GM21360 (cell line): ENCODE results near the gene SCD5.

ENCODE experiments used
- ATAC-seq: cut with Tn5 transposase; IDR thresholded peaks from one replicate; pipeline ENCODE4 v1.9.1; 2021; ENCODE audit warnings: mild to moderate bottlenecking, moderate library complexity; ENCODE audit not compliant: unreplicated experiment

The SCD5 gene

DNA sequence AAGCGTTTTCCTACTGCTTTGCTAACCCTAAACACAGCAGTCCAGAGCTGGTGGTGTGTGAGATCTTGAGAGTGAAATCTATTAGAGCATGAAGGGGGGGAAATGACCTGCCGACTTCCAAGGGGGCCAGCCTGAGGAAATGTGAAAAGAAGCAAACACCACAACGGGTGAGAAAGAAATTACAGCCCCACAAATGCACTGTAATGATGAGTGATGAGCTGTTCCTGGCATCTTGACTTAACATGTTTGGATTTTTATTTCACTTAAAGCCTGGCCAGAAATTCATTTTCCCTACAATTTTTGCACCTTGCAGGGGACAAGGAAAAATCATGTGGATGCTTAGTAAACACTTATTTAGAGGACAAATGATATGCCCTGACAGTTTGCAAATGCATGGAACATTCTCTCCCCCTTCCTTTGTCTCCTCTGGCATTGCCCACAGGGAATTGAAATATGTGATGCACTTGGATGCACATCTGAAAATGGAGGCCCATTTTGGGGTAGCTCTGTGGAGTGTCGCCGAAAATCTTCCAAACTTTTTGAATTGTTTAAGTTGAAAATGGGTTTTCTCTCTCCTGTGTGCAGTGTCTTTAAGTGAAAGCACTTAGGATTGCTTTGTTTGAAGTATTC, 152.5 kb downstream of the SCD5 start:
- no peak for ATAC-seq

DNA sequence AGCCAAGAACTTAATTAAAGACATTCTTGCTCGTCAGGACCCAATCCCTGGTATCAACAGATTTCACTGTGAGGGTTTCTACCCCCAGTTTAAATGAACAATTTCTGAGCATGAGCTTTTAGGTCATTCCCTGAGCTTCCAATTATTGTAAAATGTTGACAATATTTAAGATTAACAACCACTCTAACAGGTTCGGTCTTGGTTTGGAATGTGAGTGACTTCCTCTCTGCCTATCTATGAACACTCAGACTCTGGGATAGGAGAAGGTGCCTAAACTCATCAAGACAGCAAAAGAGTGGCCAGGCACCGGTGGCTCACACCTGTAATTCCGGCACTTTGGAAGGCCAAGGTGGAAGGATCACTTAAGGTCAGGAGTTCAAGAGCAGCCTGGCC, 153.9 kb downstream of the SCD5 start:
- ATAC-seq = no peak

DNA sequence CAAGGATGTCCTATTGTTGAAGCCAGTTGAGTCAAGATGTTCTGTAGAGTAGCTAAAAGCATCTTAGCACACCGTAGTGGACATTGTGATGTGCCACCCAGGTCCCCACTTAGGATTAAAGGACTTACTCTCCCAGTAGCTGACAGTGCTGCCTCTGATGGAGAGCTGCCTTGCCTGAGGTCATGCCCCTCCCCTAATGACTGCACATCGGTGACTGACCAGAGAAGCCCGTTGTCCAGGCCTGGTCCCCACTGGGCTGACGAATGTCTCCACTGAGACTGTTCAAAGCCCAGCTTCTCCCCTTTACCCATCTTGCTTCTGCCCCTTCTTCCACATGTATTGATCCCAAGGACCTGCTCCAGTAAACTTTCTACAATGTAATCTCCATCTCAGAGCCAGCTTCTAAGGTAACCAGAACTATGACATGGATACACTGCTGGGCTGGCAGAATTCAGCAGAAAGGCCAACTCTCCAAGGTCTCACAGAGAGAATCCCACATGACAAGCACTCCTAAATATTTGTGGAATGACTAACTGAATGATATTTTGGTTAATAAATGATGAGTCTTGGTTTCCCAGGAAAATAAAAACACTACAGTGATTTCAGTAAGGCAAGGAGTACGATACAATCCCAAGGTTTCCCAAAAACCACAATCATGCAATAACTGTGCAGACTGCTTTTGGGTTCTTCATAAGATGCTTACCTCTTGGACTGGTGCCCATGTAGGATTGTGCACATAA, 154.4 kb downstream of the SCD5 start:
- ATAC-seq = no peak

DNA sequence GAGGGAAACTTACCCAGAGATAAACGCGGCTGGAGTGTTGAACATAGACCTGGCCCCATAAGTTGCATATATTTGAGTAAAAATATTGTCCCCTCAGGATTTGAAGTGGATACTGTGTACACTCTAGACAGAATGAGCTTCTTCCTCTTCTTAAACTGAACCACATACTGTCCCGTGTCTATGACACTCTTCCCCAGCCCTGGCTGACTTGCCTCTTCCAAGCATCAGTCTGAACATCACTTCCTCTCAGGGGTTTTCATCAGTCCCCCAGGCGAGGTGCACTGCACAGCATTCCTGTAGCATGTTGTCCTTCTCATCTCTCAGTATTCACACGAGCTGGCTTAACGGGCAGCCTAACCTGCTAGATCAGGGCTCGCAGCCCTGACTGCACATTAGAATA, 156.3 kb downstream of the SCD5 start:
- no peak for ATAC-seq

DNA sequence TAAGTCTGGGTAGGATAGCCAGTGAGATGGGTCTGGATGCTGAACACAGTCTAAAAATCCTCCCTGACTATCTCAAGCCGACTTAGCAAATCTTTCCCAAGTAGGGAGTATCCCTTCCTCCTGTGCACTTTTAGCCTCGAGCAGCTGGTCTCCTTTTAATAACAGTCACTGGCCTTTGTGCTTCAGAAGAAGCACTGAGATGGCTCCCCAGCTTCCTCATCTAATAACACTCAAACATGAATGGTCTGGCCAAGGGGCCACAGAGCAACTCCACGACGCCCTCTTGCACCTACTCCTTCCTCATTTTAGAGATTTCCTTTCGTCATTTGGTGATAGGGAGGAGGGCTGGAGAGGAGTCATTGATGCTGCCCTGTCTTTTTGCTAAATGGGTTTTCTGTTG, 158.1 kb downstream of the SCD5 start:
- ATAC-seq = no peak

DNA sequence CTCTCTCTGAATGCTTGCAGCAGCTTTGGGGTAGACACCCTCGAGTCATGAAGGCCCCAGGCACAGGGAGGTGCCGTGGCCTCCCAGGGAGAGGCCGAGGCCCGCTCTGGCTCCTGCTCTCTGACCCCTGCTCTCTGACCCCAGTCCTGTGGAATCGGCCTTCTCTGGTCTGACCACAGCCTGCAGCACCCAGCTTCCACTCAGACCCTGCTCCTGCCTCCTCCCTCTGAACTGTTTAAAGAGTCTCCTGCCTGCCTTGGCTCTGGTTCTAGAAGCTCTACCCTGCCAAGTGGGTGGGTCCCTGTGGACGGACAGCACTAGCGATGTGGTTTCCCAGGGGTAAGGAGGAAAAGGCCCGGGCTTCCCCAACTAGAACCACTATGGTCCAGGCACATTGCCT, 158.6 kb downstream of the SCD5 start:
- no peak for ATAC-seq

DNA sequence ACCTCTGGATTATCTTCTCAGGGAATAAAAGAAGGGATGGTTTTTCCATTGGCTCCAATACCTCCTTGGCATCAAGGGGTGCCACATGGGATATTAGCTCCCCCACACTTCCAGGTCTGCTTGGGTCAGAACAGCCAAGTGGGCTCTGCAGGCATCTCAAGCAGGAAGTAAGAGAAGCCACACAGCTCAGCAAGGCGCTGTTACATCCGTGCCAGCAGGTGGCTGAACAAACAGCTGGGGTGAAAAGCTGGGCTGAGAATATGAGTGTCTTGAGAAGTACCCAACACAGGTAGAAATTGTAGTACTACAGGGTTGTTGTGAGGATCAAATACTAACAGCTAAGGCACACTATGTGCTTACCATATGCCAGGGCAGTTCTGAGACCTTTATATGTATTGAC, 160.1 kb downstream of the SCD5 start:
- ATAC-seq = no peak

DNA sequence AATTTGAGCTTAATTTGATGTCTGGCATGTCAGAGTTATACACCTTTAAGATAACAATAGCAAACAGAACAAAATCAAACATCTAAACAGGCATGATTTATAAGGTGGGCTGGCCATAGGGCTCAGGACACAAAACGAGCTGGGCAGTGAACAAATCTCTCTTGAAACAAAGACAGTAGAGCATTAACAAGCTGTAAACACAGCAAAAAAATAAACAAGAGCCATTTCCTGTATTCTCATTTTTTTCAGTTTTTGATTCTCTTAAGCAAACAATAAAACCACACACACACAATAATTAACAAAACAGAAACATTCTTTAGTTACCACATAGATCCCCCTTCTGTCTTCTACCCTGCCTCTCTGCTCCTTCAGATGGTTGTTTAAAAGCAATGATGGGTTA, 168.5 kb downstream of the SCD5 start:
- no peak for ATAC-seq

DNA sequence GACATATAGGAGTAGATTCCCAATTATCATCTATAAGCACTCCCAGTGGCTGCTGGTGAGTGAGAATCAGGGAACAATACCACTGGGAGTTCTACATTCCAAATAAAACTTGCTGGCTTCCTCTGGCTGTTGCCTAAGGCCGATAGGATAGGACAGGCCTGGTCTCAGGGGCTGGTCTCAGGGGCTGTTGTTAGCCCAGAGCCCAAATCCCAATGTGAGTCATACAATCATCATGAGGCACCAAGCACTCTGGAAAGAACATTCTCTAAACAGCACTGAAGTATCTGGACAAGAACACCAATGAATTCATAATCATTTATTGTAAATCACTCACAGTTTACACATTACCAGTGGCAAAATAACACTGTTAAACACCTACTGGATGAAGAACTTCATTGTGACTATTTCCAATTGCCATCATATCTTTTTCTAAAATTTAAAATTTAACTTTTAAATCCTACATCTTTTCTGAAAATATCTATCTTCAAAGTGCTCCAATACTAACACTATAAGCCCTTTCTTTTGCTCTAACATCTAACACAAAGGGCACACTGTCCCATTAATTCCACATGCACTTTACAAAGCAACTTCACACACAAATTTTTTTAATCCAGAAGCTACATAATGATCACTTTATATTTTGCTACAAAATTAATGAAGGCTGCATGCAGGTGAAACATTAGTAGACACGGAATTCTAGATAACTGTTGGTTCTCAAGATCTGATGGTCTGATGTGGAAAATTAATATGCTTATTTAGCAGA, 169.2 kb downstream of the SCD5 start:
- ATAC-seq = no peak

DNA sequence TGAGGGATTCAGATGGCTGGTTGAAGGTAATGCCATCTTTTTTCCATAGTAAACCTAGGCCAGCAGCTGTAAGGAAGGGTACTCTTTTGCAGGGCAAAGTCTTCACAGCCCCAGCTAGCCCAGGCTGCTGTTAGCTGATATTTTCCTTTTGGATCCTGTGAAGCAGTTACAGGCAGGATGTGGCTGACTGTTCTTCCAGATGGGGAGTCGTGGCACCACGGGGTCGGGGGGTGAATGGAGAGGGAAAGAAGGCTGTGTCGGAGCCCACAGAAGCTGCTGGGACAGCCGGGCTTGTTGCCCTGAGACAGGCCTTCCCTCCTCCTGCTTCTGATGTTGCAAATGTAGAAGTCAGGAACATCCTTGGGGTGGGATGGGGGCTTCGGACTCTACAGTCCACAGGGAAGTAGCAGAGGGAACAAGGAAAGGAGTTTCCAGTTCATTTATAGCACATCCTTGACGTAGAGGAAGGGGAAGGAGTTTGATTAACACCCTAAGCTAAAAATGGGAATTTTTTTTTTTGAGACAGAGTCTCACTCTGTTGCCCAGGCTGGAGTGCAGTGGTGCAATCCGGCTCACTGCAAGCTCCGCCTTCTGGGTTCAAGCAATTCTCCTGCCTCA, 172.2 kb downstream of the SCD5 start:
- ATAC-seq = no peak

DNA sequence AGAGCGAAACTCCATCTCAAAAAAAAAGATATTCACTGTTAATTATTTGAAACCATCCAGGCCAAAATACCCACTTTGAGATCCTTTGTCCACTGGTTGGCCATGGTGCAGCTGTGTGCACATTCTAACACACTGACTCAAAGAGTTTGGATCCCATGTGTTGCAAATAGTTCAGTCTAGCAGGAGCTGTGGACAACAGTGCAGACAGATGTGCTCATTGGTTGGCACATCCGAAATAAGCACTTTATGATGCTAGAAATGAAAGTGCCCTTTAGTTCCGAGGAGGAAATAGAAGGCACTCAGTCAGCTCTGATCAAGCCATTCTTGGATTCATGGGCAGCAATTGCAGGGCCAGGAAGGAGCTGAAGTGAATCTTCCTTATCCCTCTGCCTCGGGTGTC, 173.8 kb downstream of the SCD5 start:
- no peak for ATAC-seq

DNA sequence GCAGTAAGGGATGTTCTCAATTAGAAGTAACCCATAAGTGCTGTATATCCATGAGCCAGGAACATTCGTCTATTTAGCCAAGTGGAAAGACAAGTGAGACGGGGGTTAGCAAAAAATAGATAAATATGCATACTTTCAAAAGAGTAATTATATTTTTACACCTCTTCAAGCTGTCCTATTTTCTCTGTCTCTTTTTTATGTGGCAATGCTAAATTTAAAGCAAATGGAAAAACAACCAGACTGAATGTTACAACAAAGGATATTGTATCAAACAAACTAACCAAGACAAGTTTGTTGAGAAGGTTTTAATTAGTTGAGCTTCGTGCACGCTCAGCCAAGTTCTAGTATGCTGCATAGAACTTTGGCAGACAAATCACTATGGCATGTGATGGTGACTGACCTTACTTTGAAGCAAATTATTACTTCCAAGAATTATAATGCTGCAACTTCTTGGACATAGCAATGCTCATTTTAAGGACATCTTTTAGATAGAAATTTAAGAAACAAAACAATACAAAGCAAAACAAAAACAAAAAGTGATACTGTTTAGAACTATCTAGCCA, 175.4 kb downstream of the SCD5 start:
- no peak for ATAC-seq

DNA sequence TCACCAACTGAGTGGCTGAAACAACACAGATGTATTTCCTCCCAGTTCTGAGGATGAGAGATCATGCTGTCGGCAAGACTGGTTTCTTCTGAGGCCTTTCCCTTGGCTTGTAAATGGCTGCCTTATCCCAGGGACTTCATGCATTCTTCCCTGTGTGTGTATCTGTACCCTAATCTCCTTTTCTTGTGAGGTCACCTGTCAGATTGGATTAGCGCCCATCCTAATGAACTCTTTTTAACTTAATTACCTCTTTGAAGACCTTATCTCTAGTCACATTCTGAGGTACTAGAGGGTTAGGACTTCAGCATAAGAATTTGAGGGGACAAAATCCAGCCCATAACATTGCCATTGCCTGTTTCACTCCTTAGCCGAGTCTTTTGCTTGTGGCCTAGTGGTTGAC, 177.3 kb downstream of the SCD5 start:
- ATAC-seq = no peak

DNA sequence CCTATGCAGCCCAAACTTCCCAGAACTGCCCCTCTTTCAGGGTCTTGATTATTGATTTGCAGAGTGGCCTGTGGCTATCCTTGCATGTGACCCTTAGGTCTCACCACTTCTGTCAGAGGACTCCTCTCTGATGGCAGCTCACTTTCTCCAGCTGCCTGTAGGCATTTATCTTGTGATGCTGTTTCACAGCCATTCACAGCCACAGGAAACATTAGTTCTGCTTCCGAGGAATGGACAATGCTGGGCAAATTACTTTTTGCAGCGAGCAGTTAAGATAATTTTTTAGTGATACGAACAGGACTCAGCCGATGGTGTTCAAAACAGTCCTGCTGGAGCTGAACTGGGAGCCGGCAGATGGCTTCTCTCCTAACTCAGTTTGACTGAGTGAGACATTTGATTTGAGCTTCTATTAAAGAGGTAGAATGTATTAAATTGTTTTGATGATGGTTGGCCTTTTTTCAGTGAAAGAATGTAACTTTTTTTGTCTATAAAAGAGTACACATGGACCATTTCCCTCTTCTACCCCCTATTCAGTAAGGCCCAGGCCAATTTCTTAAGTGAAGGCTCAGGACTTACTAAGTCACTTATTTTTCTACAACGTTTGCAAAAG, 178.4 kb downstream of the SCD5 start:
- ATAC-seq = no peak

DNA sequence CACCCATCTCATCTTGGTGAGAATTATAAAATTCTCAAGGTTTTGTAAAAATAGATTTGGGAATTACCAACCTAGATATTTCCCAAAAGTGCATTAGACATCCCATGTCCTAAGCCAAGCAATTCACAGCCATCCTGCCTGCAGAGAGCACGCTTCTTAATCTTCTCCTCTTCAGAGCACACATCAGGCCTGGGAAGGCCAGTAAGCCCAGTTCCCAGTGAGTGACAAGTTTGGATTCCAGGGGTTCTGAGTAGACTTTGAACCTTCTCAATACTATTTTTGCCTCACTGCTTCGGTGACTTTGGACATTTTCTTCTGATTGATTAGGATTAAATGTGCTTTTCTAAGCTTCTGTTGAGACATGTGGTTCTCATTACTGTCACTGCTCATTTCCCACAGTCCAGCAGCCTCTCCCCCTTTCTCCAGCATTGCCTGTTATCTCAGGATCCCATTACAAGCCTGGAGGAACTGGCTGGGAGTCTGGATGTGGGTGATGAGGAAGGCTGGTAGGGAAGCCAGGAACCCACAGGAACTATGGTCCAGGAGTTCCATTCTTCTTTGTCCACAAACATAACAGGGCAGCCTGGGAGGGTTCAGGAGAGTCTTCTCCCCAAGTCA, 180.4 kb downstream of the SCD5 start:
- no peak for ATAC-seq

DNA sequence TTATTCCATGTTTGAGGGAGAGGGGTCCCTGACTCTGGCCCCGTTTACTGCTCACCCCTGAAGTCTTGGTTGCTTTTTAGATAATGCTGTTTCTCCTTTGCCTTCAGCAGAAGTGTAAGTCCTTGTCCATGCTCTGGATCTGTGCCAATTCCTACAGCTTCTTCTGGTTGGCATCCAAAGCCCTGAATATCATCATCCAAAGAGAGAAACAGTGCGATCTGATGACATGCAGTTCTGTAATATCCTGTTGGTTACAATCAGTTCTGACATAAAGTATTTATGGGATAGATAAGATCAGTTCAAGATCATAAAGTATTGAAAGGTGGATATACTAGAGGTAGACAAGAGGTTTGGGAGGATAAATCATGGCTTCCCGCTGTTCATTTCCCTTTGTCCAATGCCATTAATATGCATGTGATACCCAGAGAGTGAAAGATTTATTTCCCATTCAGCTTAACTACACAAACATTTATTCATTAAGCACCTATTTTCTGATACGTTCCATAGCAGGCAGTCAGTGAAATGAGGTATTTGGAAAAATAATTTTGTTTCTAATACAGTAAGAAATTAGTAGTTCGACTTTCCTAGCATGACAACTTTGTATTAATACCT, 183.7 kb downstream of the SCD5 start:
- no peak for ATAC-seq

DNA sequence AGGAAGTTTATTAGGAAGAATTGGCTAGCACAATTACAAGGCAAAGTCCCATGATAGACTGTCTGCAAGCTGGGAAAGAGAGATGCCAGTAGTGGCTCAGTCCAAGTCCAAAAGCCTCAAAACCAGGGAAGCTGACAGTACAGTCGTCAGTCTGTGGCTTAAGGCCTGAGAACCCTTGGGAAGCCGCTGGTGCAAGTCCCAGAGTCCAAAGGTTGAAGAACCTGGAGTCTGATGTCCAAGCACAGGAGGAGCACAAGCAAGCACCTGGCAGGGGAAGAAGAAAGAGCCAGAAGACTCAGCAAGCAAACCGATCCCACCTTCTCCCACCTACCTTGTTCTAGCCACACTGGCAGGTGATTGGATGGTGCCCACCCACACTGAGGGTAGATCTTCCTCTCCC, 185.5 kb downstream of the SCD5 start:
- no peak for ATAC-seq

DNA sequence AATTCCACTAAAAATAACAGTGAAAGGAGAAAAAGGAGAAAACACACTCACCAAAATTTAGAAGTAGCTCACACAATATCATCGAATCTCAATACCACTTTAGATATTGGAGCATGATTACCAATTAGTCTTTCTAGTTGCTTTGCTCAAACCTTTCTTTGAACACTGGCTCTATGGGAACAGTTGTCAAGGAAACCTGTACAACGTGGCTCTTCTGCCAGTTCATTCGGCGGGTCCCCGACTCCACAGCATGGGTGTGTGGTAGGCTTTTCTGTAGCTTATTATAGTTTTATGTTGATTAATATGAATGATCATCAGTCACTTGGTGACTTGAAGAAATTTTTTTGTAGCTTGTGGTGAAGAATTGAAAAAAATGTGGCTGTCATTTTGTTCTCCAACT, 186.6 kb downstream of the SCD5 start:
- no peak for ATAC-seq

DNA sequence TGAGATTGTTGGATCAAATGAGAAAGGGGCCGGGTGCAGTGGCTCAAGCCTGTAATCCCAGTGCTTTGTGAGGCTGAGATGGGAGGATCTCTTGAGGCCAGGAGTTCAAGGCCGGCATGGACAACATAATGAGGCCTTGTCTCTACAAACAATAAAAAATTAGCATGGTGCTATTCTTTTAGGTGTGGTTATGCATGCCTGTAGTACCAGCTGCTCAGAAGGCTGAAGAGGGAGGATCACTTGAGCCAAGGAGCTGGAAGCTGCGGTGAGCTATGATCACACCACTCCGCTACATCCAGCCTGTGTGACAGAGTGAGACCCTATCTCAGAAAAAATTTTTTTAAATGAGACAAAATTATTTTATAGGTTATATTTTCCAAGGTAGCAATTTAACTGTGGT, 187.1 kb downstream of the SCD5 start:
- ATAC-seq = no peak

DNA sequence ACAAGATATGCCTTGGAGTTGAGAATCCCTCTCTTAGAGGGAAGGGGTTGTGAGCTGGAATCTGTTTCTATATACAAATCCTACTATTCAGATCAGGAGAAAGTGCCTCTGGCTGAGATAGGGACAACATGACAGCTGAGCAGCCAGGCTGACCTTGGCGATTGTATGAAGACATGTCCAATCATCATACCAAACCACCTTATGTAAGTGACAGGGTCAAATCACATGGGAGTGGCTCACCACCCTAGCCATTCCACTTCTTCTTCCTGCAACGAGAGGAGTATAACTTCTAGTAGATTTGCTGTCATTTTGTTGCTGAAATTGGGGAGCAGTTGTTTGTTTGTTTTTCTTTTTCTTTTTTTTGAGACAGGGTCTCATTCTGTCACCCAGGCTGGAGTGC, 188.6 kb downstream of the SCD5 start:
- no peak for ATAC-seq
